Mucosa of descending colon (tissue), 3 donors: ENCODE results near the gene DDN. TPM values are rescaled to one million over a fixed set of nuclear protein-coding genes. Genes with fewer than 3 reads are reported as not detected.

Source experiments
- ATAC-seq: fragments of 200-7000 bp; cut with Tn5 transposase; one replicate; pipeline ENCODE4 v1.9.1; 2020; ENCODE audit warnings: mild to moderate bottlenecking, moderate library complexity
- DNase-seq, 3 donors: peaks; one replicate each; pipeline ENCODE4 v3.0.0-alpha.2; 2020
- H3K36me3 ChIP-seq: fragments of 200-600 bp; one replicate; pipeline ENCODE4 v1.8.0; 2021; ENCODE audit warnings: low read depth, mild to moderate bottlenecking
- H3K4me1 ChIP-seq: fragments of 200-600 bp; one replicate; pipeline ENCODE4 v1.8.0; 2021; ENCODE audit warnings: low read depth, mild to moderate bottlenecking
- H3K4me3 ChIP-seq: fragments of 200-600 bp; one replicate; pipeline ENCODE4 v1.8.0; 2021; ENCODE audit warnings: mild to moderate bottlenecking
- H3K9me3 ChIP-seq: fragments of 200-600 bp; one replicate; pipeline ENCODE4 v1.8.0; 2021; ENCODE audit warnings: mild to moderate bottlenecking
- intact Hi-C, 2 donors: fragments of 100-400 bp; cut with DNase I in 1 of 2; cut with micrococcal nuclease in 1 of 2; formaldehyde crosslinking; loops; one replicate each; pipeline versions ENCODE4 v1.11.0 to v1.11.1; 2022; cut with DNase I, micrococcal nuclease
- total RNA-seq, 3 donors: library from RNA; stranded (reverse); fragmentation: NEBNext Ultra II Directional in 2 of 3; extraction: Animal tissue kit (Norgen Biotek cat#: 25700) in 2 of 3; gene quantifications; one replicate each; pipeline versions ENCODE4 v1.2.1 to v1.2.4, GENCODE V29; 2021 to 2023
- TF ChIP-seq, protein P1 (sequence below): fragments of 200-600 bp; IDR thresholded peaks from one replicate; pipeline ENCODE4 v1.8.0; 2022; ENCODE audit warnings: antibody characterized with exemption, mild to moderate bottlenecking
- donor health status: DM: no; HTN: no; CAD: no; lungs with moderate emphysema.
- donor health status: DM: no; HTN: no; CAD: no.
- donor health status: DM: no; HTN: yes; CAD: no.

The DDN gene
- total RNA-seq, 3 donors from 2014 or later = 0.12 TPM; not detected in 2

- intact Hi-C loops = no loop called here
- Histone ChIP-seq H3K4me3 (no peak overlapping the region), H3K4me1 (peaks cover 32% of the 10 kb centered on the region), H3K36me3 (no peaks in the 10 kb centered on the region), H3K9me3 (no peaks in the 10 kb centered on the region)
- TF ChIP-seq, protein P1, sequence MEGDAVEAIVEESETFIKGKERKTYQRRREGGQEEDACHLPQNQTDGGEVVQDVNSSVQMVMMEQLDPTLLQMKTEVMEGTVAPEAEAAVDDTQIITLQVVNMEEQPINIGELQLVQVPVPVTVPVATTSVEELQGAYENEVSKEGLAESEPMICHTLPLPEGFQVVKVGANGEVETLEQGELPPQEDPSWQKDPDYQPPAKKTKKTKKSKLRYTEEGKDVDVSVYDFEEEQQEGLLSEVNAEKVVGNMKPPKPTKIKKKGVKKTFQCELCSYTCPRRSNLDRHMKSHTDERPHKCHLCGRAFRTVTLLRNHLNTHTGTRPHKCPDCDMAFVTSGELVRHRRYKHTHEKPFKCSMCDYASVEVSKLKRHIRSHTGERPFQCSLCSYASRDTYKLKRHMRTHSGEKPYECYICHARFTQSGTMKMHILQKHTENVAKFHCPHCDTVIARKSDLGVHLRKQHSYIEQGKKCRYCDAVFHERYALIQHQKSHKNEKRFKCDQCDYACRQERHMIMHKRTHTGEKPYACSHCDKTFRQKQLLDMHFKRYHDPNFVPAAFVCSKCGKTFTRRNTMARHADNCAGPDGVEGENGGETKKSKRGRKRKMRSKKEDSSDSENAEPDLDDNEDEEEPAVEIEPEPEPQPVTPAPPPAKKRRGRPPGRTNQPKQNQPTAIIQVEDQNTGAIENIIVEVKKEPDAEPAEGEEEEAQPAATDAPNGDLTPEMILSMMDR = no peak
- no peak for DNase-seq
- no peak for ATAC-seq
These were observed 1.2 kb upstream of the DDN start for GRCh38 chr12:49000346-49000745.

GRCh38 chr12:48998497-48999353 is 450 bp downstream of the DDN start:
- peaks cover 32% of the 10 kb centered on the region for H3K4me1 ChIP-seq
- peak; percentile 43 for ATAC-seq
- H3K9me3 ChIP-seq = no peaks in the 10 kb centered on the region
- H3K4me3 ChIP-seq = no peak overlapping the region
- no peaks in the 10 kb centered on the region for H3K36me3 ChIP-seq
- DNase-seq = peak; percentile 41 to 72 (median 63)
- TF ChIP-seq, protein P1 = no peak
- intact Hi-C loops = no loop called here

DNA sequence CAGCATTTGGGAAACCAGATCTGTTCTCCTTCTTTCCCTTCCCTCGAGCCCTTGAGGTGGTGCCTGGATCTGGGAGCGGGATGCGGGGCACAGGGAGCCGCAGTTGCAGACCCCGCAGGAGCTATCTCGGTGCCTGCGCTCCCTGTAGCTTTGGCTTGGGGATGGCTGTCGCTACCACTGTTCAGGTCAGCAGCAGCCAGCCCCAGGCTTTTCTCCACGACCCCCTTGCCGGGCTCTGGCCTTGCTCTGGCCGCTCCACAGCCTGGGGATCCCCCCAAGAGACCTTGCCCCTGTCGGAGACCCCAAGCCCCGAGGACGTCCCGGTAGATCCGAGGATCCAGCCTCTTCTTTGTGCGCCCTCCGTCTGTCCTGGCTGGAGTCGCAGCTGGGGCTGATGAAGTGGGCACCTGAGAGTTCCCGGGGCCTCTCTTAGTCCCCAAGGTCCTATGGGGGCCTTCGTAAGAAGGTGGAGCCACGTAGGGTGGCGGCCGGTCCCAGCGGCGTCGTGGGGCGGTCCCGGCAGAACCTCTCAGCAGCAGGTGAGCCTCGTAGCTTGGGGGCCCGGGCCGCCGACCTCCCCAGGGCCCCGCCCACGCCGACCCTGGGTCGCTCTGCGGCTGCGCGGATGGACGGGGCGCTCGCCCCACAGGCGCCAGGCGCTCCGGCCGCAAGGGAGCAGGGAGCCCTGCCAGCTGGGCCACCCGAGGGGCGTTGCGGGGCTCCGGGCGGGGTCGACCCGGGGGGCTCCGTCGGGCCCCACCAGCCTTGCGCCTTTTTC is 1.3 kb downstream of the DDN start:
- ATAC-seq (peak; percentile 37), DNase-seq (peak; percentile 28 to 65 (median 54))
- H3K36me3 ChIP-seq = no peaks in the 10 kb centered on the region
- H3K4me3 ChIP-seq = no peak overlapping the region
- intact Hi-C loops = no loop called here
- TF ChIP-seq, protein P1 = no peak
- H3K4me1 ChIP-seq = peaks cover 32% of the 10 kb centered on the region
- H3K9me3 ChIP-seq = no peaks in the 10 kb centered on the region

GRCh38 chr12:48996794-48997718 is 2.1 kb downstream of the DDN start:
- peak; percentile 82 to 88 (median 86) for DNase-seq
- TF ChIP-seq, protein P1 = peak; percentile 59
- intact Hi-C loops = no loop called here

More at GRCh38 chr12:48996794-48997718, 2.1 kb downstream of the DDN start:
- H3K36me3 ChIP-seq = no peaks in the 10 kb centered on the region
- peaks cover 32% of the 10 kb centered on the region for H3K4me1 ChIP-seq
- H3K4me3 ChIP-seq = no peak overlapping the region
- peak; percentile 74 for ATAC-seq
- no peaks in the 10 kb centered on the region for H3K9me3 ChIP-seq
